A549 (cell line): ENCODE measurements around the gene SLAMF1. TPM values are rescaled to one million over a fixed set of nuclear protein-coding genes. Genes with fewer than 3 reads are reported as not detected.

ENCODE experiments used
- ATAC-seq, 2 experiments: fragments of 200-7000 bp in 1 of 2; fragments of >200 bp in 1 of 2; cut with Nextera tagmentation in 1 of 2; cut with Tn5 transposase in 1 of 2; 3 replicates each; pipeline versions ENCODE4 v1.8.0 to v1.9.1; 2018 to 2020; ENCODE audit warnings: mild to moderate bottlenecking in 1 of 2, moderate library complexity in 1 of 2
- CTCF ChIA-PET: fragments of 300-600 bp; sonication (Branson Sonifier 250); formaldehyde crosslinking; extraction: SDS; loops from one replicate; lab custom pipeline; 2021; ENCODE audit warnings: antibody characterized with exemption, inconsistent platforms; lab: Yijun Ruan, JAX
- POLR2A ChIA-PET: fragments of 350-600 bp; formaldehyde crosslinking; extraction: SDS; loops from one replicate; lab custom pipeline; 2021; ENCODE audit warnings: antibody characterized with exemption, inconsistent platforms; lab: Yijun Ruan, JAX
- DNase-seq, 2 experiments: peaks; one replicate each; pipeline versions ENCODE4 v3.0.0 to v3.0.0-alpha.2; 2011 to 2016; ENCODE audit warnings: low read depth in 1 of 2, low spot score in 1 of 2
- FAIRE-seq: peaks from 2 replicates; lab custom pipeline; 2011; peaks lifted over from hg19 to GRCh38; lab: Jason Lieb, UNC
- H3K27ac ChIP-seq, 2 experiments: fragments of >200 bp; sonication (Bioruptor Twin); formaldehyde crosslinking; 3 replicates each; pipeline ENCODE4 v1.5.1; 2016 to 2017
- H3K4me1 ChIP-seq: fragments of >200 bp; sonication (Bioruptor Twin); formaldehyde crosslinking; 3 replicates; pipeline ENCODE4 v1.6.1; 2016
- H3K4me2 ChIP-seq: fragments of >200 bp; sonication (Bioruptor Twin); formaldehyde crosslinking; 3 replicates; pipeline ENCODE4 v1.6.1; 2016
- H3K4me3 ChIP-seq: fragments of >200 bp; sonication (Bioruptor Twin); formaldehyde crosslinking; 3 replicates; pipeline ENCODE4 v1.5.1; 2016
- H3K9me3 ChIP-seq: fragments of >200 bp; sonication (Bioruptor Twin); formaldehyde crosslinking; 3 replicates; pipeline ENCODE4 v1.6.1; 2016
- BHLHE40 ChIP-seq: IDR thresholded peaks from 2 replicates; pipeline ENCODE4 v1.6.1; 2012; ENCODE audit warnings: low read depth, low read length, inconsistent platforms
- CBX8 ChIP-seq: fragments of 200-600 bp; sonication (generic); IDR thresholded peaks from 2 replicates; pipeline ENCODE4 v1.6.1; 2016
- CEBPB ChIP-seq, 2 experiments: fragments of >200 bp in 1 of 2; sonication (Bioruptor Twin) in 1 of 2; formaldehyde crosslinking in 1 of 2; IDR thresholded peaks; 2 replicates each; pipeline ENCODE4 v1.6.1; 2012 to 2016
- CHD2 ChIP-seq: fragments of 150-350 bp; IDR thresholded peaks from 2 replicates; pipeline ENCODE4 v1.6.1; 2014; ENCODE audit warnings: low read length; ENCODE audit not compliant: partially characterized antibody
- EHF ChIP-seq: fragments of 250-450 bp; sonication (Bioruptor Pico); IDR thresholded peaks from 2 replicates; pipeline ENCODE4 v1.5.0; 2020; ENCODE audit warnings: mild to moderate bottlenecking
- ESRRA ChIP-seq: fragments of 150-350 bp; IDR thresholded peaks from 2 replicates; pipeline ENCODE4 v1.6.1; 2014; ENCODE audit warnings: mild to moderate bottlenecking, low read length, borderline replicate concordance
- FOSB ChIP-seq: fragments of 250-450 bp; sonication (Bioruptor Pico); IDR thresholded peaks from 2 replicates; pipeline ENCODE4 v1.5.0; 2020; ENCODE audit warnings: mild to moderate bottlenecking, moderate library complexity
- FOXS1 ChIP-seq: fragments of 250-450 bp; sonication (Bioruptor Pico); IDR thresholded peaks from 2 replicates; pipeline ENCODE4 v1.5.0; 2020; ENCODE audit warnings: mild to moderate bottlenecking, moderate library complexity
- HDAC2 ChIP-seq: fragments of 200-600 bp; sonication (generic); IDR thresholded peaks from 2 replicates; pipeline ENCODE4 v1.6.1; 2016
- HEYL ChIP-seq: fragments of 250-450 bp; sonication (Bioruptor Pico); IDR thresholded peaks from 2 replicates; pipeline ENCODE4 v1.8.0; 2021; ENCODE audit warnings: mild to moderate bottlenecking, moderate library complexity
- JUN ChIP-seq, 2 experiments: fragments of >200 bp; sonication (Bioruptor Twin); formaldehyde crosslinking; IDR thresholded peaks; 2 replicates in 1 of 2; 3 replicates in 1 of 2; pipeline ENCODE4 v1.6.1; 2016 to 2017
- JUNB ChIP-seq: fragments of >200 bp; sonication (Bioruptor Twin); formaldehyde crosslinking; IDR thresholded peaks from 2 replicates; pipeline ENCODE4 v1.6.1; 2016
- KDM1A ChIP-seq: fragments of 200-600 bp; sonication (generic); IDR thresholded peaks from 2 replicates; pipeline ENCODE4 v1.6.1; 2016; ENCODE audit warnings: low read depth, mild to moderate bottlenecking
- KDM5A ChIP-seq: fragments of 200-600 bp; sonication (generic); IDR thresholded peaks from 2 replicates; pipeline ENCODE4 v1.6.1; 2016; ENCODE audit warnings: antibody characterized with exemption, mild to moderate bottlenecking
- MAFK ChIP-seq: fragments of 450-650 bp; IDR thresholded peaks from 2 replicates; pipeline ENCODE4 v1.6.1; 2014; ENCODE audit not compliant: partially characterized antibody
- NR3C1 ChIP-seq: fragments of >200 bp; sonication (Bioruptor Twin); formaldehyde crosslinking; IDR thresholded peaks from 3 replicates; pipeline ENCODE4 v1.6.1; 2017
- POLR2A ChIP-seq: IDR thresholded peaks from 2 replicates; pipeline ENCODE4 v1.6.1; 2012; ENCODE audit warnings: mild to moderate bottlenecking, low read length
- SREBF2 ChIP-seq: fragments of 450-650 bp; IDR thresholded peaks from 2 replicates; pipeline ENCODE4 v1.6.1; 2014; ENCODE audit warnings: mild to moderate bottlenecking, moderate library complexity
- ZC3H11A ChIP-seq: fragments of 450-650 bp; IDR thresholded peaks from 2 replicates; pipeline ENCODE4 v1.6.1; 2014; ENCODE audit warnings: antibody characterized with exemption, mild to moderate bottlenecking
- ZFP36 ChIP-seq: fragments of 450-650 bp; IDR thresholded peaks from 2 replicates; pipeline ENCODE4 v1.6.1; 2014; ENCODE audit warnings: borderline replicate concordance; ENCODE audit not compliant: partially characterized antibody
- WGBS: methylation state at CpG from one replicate; pipeline ENCODE4 v1.1.6; 2017; ENCODE audit errors: missing lambda C conversion rate; 5-methylcytosine and 5-hydroxymethylcytosine counted together
- polyA plus RNA-seq, 4 experiments: library from polyadenylated mRNA; depleted of rRNA in 3 of 4; stranded (reverse); fragments of >200 nt; fragmentation: RNase III in 1 of 4; extraction: RNeasy Plus Mini Kit Qiagen cat#74134 plus additional on column Dnase treatment in 1 of 4; gene quantifications; 2 replicates in 3 of 4; 3 replicates in 1 of 4; pipeline ENCODE4 v1.2.3, GENCODE V29; 2011 to 2017
- TF ChIP-seq, protein P1 (sequence below): IDR thresholded peaks from 2 replicates; pipeline ENCODE4 v1.6.1; 2012
- TF ChIP-seq, protein P2 (sequence below): fragments of 200-600 bp; sonication (generic); IDR thresholded peaks from 2 replicates; pipeline ENCODE4 v1.6.1; 2016; ENCODE audit warnings: antibody characterized with exemption, mild to moderate bottlenecking, moderate library complexity
- TF ChIP-seq, protein P3 (sequence below): fragments of 450-650 bp; IDR thresholded peaks from 2 replicates; pipeline ENCODE4 v1.6.1; 2014; ENCODE audit warnings: antibody characterized with exemption
- TF ChIP-seq, protein P4 (sequence below): fragments of >200 bp; sonication (Bioruptor Twin); formaldehyde crosslinking; IDR thresholded peaks from 2 replicates; pipeline ENCODE4 v1.6.1; 2016
- TF ChIP-seq, protein P5 (sequence below): IDR thresholded peaks from 2 replicates; pipeline ENCODE4 v1.6.1; 2012; ENCODE audit warnings: low read depth, borderline replicate concordance

SLAMF1 gene
- polyA plus RNA-seq, 2 of the 4 experiments (the other 2 are of a cell fraction): not detected

DNA sequence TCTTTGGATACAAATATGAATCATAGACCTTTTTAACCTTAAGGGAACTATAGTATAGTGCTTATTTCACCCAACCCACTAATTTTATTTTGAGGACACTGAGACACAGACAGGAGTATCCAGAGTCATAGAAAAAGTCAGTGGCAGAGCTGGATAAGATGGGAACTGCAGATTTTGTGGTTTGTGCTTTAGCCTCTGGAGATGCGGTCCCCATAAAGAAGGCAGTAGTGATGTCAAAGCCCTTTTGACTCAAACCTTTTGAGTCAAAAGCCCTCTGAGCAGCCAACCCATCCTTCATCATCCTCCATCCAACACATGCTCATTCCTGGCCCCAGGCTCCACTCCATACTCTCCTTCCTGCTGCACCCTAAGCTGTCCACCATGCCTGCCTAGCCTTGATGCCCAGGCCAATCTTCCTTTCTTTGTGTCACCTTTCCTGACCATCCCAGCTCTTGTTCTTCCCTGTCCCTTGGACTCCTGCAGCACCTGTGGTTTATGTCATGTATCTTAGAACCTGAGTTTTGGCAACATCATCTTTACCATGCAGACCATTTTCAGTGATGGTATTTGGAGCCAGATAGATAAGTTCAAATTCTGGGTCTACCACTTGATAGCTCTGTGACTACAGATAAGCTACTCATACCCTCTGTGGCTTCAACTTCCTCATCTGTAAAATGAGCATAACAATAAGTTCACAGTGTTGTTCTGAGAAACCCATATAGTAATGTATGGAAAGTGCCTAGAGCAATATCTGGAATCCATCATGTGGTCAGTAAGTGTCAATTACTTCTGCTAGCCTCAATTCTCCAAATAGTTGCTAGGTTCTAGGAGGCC is 20.1 kb downstream of the SLAMF1 start (continued):
- TF ChIP-seq JUNB: no peak

DNA sequence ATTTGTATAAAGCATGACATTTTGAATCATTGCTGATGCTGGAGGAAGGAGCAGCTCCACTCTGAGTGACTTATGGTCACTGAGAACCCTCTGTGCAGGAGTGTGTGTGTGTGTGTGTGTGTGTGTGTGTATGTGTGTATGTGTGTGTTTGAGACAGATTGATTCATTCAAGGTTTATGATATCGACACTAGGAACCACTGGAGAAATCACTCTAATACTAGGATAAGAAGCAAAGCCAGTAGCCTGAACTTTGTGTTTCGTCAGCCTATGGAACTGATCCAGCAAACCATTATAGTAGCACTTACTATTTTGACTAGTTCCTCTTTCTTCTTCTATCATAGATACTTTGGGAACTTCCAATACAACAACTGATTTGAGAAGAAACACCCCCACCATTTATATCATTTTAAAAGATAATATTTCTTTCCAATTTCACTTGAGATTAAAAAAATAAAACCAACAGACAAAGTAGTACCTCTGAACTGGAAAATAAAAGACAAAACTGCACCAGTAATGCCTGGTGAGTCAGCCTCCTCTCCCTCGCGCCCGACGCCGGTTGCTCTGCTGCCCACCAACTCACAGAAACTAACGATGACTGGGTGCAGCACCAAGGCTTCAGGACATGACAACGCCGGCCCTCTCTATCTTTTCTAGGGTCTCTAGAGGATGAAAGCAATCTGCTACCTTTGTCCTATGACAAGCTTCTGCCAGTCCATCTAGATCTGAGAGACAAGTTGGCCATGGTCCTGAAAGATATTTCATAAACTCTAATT is 20.9 kb downstream of the SLAMF1 start:
- ATAC-seq (no peak), DNase-seq (no peak), FAIRE-seq (no peak)
- WGBS: 59% methylated on average over 10 of the region's 10 CpGs
- ChIA-PET CTCF (interaction anchor here (1.7 kb wide), 1 partner anchor 19 kb away, joined by 5 read pairs; no protein-coding TSS in a partner anchor), POLR2A (no interaction called here)
- Histone ChIP-seq H3K4me2 (no peak overlapping the region), H3K4me3 (no peak overlapping the region), H3K27ac (no peak overlapping the region), H3K9me3 (no peaks in the 10 kb centered on the region), H3K4me1 (no peaks in the 10 kb centered on the region)
- TF ChIP-seq CHD2 (no peak), SREBF2 (no peak), POLR2A (no peak), ESRRA (no peak), JUNB (no peak), KDM5A (no peak)
- TF ChIP-seq, protein P1, sequence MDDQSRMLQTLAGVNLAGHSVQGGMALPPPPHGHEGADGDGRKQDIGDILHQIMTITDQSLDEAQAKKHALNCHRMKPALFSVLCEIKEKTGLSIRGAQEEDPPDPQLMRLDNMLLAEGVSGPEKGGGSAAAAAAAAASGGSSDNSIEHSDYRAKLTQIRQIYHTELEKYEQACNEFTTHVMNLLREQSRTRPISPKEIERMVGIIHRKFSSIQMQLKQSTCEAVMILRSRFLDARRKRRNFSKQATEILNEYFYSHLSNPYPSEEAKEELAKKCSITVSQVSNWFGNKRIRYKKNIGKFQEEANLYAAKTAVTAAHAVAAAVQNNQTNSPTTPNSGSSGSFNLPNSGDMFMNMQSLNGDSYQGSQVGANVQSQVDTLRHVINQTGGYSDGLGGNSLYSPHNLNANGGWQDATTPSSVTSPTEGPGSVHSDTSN: no peak
- TF ChIP-seq, protein P2, sequence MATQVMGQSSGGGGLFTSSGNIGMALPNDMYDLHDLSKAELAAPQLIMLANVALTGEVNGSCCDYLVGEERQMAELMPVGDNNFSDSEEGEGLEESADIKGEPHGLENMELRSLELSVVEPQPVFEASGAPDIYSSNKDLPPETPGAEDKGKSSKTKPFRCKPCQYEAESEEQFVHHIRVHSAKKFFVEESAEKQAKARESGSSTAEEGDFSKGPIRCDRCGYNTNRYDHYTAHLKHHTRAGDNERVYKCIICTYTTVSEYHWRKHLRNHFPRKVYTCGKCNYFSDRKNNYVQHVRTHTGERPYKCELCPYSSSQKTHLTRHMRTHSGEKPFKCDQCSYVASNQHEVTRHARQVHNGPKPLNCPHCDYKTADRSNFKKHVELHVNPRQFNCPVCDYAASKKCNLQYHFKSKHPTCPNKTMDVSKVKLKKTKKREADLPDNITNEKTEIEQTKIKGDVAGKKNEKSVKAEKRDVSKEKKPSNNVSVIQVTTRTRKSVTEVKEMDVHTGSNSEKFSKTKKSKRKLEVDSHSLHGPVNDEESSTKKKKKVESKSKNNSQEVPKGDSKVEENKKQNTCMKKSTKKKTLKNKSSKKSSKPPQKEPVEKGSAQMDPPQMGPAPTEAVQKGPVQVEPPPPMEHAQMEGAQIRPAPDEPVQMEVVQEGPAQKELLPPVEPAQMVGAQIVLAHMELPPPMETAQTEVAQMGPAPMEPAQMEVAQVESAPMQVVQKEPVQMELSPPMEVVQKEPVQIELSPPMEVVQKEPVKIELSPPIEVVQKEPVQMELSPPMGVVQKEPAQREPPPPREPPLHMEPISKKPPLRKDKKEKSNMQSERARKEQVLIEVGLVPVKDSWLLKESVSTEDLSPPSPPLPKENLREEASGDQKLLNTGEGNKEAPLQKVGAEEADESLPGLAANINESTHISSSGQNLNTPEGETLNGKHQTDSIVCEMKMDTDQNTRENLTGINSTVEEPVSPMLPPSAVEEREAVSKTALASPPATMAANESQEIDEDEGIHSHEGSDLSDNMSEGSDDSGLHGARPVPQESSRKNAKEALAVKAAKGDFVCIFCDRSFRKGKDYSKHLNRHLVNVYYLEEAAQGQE: no peak

DNA sequence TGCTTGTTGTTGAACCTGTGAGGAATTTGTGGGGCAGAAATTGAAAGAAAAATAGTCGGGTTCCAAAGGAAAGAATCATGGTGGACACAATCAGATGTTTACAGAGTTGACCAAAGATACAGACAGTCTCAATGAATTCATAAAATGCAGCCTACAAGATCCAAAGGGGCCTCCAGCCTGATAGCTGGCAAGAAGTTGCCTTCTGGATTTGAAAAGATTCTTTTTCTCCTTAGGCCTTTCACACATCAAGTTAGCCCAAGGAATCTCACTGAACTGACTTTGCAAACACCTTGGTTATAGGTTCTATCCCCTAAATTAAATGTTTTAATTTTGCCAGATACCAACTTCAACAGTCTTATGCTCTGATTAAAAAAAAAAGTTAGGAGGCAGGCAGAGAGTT is 21.5 kb downstream of the SLAMF1 start:
- no peak for ATAC-seq
- Histone ChIP-seq H3K4me1 (no peaks in the 10 kb centered on the region), H3K9me3 (no peaks in the 10 kb centered on the region), H3K27ac (no peak overlapping the region), H3K4me3 (no peak overlapping the region), H3K4me2 (no peak overlapping the region)
- ChIA-PET POLR2A (interaction anchor here (0.6 kb wide), 1 partner anchor 11 kb away, joined by 3 read pairs; no protein-coding TSS in a partner anchor), CTCF (interaction anchor here (1.7 kb wide), 1 partner anchor 19 kb away, joined by 5 read pairs; no protein-coding TSS in a partner anchor)
- DNase-seq: no peak
- FAIRE-seq: no peak
- 0% methylated on average over 1 of the region's 1 CpG for WGBS
- no peak for TF ChIP-seq JUN (IDR thresholded peaks at IDR 0.05)
- no peak for TF ChIP-seq CHD2
- TF ChIP-seq KDM1A: no peak
- no peak for TF ChIP-seq MAFK

DNA sequence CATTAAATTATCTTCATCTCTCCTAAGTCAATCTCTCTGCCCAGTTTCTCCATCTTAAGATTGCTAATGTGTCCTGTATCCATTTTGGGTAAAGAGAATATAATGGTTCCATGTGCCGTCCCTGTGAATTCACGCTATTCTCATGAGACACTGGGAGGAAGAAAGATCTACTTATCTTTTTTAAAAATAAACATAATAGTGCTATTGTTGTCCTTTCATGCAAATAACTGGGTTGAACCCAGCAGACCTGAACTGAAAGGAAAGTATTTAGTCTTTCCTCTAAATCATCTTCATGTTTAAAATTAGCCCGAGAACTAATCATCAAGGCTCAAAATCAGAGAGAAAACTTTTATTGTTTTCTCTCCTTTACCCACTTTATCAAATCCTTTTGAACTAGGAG is 22.4 kb downstream of the SLAMF1 start:
- H3K27ac ChIP-seq: no peak overlapping the region
- TF ChIP-seq FOXS1 (CRISPR knock-in tag) (no peak), EHF (CRISPR knock-in tag) (no peak), JUNB (no peak), FOSB (CRISPR knock-in tag) (no peak), CHD2 (no peak), ZFP36 (no peak), NR3C1 (no peak), HEYL (CRISPR knock-in tag) (no peak), HDAC2 (no peak), ESRRA (no peak), CEBPB (IDR thresholded peaks at IDR 0.05) (no peak), BHLHE40 (no peak), CBX8 (no peak), ZC3H11A (no peak), KDM5A (no peak)
- TF ChIP-seq, protein P3, sequence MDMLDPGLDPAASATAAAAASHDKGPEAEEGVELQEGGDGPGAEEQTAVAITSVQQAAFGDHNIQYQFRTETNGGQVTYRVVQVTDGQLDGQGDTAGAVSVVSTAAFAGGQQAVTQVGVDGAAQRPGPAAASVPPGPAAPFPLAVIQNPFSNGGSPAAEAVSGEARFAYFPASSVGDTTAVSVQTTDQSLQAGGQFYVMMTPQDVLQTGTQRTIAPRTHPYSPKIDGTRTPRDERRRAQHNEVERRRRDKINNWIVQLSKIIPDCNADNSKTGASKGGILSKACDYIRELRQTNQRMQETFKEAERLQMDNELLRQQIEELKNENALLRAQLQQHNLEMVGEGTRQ: no peak
- TF ChIP-seq, protein P4, sequence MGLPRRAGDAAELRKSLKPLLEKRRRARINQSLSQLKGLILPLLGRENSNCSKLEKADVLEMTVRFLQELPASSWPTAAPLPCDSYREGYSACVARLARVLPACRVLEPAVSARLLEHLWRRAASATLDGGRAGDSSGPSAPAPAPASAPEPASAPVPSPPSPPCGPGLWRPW: no peak
- TF ChIP-seq, protein P5, sequence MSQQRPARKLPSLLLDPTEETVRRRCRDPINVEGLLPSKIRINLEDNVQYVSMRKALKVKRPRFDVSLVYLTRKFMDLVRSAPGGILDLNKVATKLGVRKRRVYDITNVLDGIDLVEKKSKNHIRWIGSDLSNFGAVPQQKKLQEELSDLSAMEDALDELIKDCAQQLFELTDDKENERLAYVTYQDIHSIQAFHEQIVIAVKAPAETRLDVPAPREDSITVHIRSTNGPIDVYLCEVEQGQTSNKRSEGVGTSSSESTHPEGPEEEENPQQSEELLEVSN: no peak
- TF ChIP-seq, all 56 proteins: peak for 0
- FAIRE-seq (no peak), DNase-seq (no peak), ATAC-seq (no peak)
- Histone ChIP-seq H3K4me1 (no peaks in the 10 kb centered on the region), H3K9me3 (no peaks in the 10 kb centered on the region), H3K4me3 (no peak overlapping the region), H3K4me2 (no peak overlapping the region)
- ChIA-PET CTCF (interaction anchor here (0.8 to 1.7 kb wide), 2 partner anchors 18 to 1471 kb away, joined by 4 to 5 read pairs; no protein-coding TSS in a partner anchor), POLR2A (no interaction called here)
- 36% methylated on average over 3 of the region's 3 CpGs for WGBS
